Hematopoietic multipotent progenitor cell (in vitro differentiated cells): ENCODE results near the gene TLE7. TPM values are rescaled to one million over a fixed set of nuclear protein-coding genes. Genes with fewer than 3 reads are reported as not detected.

Experiments used
- DNase-seq, 3 donors: peaks; one replicate each; pipeline ENCODE4 v3.0.0-alpha.2; 2011 to 2015; ENCODE audit warnings: low read depth in 2 of 3, low spot score in 2 of 3
- total RNA-seq: library from RNA; depleted of rRNA; stranded (reverse); fragments of >200 nt; gene quantifications from one replicate; pipeline ENCODE4 v1.2.3, GENCODE V29; 2012

TLE7 gene
- total RNA-seq, 1 donor: not detected

GRCh38 chr16:71449020-71449419, 7.2 kb upstream of the TLE7 start:
- no peak for DNase-seq

DNA sequence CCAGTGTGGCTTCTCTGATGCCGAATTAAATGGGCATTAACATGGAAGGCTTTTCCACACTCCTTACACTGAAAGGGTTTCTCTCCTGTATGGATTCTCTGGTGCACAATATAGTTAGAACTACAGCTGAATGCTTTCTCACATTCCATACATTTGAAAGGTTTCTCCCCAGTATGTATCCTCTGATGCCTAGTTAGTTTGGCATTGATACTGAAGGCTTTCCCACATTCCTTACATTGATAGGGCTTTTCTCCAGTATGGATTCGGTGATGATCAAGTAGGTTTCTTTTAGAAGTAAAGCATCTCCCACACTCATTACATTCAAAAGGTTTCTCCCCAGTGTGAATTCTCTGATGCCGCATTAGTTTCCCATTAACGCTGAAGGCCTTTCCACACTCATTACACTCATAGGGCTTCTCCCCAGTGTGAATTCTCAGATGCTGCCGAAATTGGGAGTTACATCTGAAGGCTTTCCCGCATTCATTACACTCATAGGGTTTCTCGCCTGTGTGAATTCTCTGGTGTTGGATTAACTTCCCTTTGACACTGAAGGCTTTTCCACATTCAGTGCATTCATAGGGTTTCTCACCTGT, 6.5 kb upstream of the TLE7 start:
- DNase-seq: no peak

DNA sequence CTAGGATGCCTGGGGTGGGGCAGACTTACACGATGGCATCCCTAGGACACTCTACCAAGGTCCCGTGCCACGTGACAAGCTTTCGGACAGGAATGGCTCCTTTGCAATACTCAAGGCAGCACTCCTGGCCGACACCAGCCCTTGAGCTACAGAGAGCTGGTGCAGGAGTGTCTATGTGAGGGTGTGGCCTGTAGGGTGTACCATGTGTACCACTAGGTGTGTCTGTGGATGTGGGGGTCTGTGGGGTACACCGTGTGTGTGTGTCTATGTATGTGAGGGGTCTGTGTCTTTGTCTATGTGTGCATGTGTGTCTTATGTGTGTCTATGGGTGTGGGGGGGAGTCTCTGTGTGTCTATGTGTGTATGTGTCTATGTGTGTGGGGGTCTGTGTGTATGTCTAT, 1.9 kb upstream of the TLE7 start:
- DNase-seq: no peak

- no peak for DNase-seq
Observed at GRCh38 chr16:71441348-71442050, 355 bp downstream of the TLE7 start.

GRCh38 chr16:71440669-71441347, 1.0 kb downstream of the TLE7 start:
- no peak for DNase-seq

GRCh38 chr16:71439523-71439922, 2.3 kb downstream of the TLE7 start:
- DNase-seq: no peak

GRCh38 chr16:71436473-71436872, 5.4 kb downstream of the TLE7 start:
- no peak for DNase-seq

GRCh38 chr16:71432906-71433305, 8.9 kb downstream of the TLE7 start:
- no peak for DNase-seq

DNA sequence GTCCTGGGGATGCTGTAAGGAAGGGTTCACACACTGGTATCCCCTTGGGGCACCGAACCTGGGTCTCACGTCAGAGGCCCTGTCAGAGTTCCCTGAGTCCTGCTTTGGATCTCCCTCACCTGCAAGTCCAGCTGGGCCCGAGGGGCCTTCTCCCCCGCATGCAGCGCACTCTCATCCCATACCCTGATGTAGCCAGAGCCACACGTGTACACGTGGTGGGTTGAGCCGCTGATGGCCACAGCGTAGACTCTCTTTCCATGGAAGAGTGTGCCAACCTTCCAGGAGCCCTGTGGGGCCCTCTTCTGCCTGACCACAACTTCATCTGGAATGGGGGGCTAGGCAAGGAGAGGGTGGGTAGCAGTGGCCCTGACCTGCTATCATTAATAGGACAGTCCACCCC, 9.9 kb downstream of the TLE7 start:
- no peak for DNase-seq

DNA sequence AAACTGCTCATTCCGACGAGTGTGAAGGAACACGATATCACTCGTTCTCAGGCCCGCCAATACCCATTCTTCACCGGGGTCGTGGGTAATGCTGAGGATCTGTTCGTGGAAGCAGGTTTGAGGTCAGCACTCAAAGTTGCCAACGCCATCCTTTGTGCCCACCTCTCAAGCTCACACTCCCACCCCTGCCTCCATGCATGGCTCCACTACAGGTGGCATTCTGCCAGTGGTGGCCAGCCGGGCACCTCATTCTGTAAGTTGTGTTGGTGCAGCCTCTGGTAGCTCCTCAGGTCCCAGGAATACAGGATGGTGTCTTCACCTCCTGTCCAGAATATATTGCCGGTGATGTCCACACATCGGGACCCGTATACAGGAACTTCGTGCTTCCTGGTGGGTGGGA, 10.7 kb downstream of the TLE7 start:
- no peak for DNase-seq

DNA sequence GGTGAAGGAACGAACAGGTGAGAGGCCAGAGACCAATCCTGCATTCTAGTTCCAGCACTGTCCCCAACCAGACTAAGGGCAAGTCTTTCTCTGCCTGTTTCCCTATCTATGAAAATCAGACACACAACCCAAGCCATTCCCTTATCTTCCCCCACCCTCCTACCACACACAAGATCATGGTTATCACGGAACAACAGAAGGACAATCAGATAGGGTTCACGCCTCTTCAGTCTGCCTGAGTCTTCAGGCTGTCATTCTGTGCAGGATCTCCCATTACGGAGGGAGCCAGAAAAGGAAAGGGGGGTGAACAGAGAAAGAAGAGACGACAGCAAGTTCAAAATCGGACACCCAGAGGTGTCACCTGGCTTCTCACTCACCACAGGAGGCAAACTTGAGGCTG, 11.1 kb downstream of the TLE7 start:
- no peak for DNase-seq

DNA sequence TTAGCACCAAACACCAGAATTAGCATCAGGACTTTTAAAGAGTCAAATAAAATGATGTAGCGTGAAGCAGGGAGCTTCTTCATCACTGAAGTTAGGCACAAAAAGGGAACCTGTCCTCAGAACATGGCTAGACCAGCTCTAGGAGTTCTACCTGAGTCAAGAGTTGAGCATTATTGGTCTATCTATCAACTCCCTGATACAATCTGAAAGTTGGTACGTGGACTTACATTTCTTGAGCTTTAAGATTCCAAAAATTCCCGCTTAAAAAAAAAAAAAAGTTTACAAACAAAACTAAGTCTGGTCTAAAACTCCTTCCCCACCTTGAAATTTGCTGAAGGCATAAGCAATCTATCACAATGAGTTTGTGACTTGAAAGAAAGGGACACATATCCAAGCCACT, 12.3 kb downstream of the TLE7 start:
- DNase-seq: no peak

GRCh38 chr16:71428883-71429282, 13.0 kb downstream of the TLE7 start:
- DNase-seq: no peak

- no peak for DNase-seq
Observed at GRCh38 chr16:71428385-71428784, 13.5 kb downstream of the TLE7 start.

- no peak for DNase-seq
Observed at GRCh38 chr16:71426880-71427615, 14.8 kb downstream of the TLE7 start.

DNA sequence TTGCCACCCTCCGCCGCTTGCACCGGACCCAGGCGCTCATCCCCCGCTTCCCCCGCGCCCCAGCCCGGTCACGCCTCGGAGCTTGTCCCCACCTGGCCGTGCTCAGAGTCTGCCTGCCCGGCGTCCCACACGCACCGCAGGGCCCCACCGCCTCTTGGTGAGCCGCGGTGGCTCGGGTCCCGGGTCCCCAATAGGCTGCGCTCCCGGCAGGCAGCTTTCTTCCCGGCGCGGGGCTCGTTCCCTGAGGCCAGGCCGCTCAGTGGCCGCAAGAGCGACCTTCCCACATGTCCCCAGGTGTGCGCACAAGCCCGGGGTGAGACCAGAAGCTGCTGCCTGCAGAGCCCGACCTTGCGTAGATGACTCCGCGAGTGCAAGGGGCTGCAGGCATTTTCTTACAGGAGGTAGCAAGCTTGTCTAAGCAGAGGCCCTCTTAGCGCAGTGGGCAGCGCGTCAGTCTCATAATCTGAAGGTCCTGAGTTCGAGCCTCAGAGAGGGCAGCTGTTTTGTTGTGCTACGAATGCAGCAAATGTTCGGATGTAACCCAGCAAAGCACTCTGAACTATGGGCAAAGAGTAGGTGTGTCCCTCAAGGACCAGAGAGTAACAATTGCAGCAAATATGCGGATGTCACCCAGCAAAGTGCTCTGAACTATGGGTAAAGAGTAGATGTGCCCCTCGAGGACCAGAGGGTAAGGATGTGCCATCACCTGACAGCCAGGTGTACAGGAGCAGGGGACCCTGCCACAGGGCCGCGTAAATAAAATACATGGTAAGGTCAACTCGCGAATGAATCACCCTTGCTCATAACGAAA, 15.6 kb downstream of the TLE7 start:
- peak in 2 of 3 donors; percentile 40 to 64 for DNase-seq

DNA sequence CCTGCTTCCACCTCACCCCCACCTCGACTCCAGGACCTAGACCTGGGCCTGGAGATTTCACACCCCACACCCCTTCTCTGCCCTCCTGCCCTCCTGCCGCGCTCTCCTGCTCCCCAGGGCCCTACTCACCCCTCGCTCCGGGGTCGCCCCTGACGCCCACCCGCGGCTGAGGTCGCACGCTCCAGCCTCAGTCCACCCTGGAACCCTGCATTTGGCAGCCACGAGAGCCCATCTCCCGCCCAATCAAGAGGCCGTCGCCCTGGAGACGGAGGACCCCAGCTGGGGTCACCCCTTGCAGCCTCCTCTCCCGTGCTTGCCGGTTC, 16.1 kb downstream of the TLE7 start:
- DNase-seq: no peak

DNA sequence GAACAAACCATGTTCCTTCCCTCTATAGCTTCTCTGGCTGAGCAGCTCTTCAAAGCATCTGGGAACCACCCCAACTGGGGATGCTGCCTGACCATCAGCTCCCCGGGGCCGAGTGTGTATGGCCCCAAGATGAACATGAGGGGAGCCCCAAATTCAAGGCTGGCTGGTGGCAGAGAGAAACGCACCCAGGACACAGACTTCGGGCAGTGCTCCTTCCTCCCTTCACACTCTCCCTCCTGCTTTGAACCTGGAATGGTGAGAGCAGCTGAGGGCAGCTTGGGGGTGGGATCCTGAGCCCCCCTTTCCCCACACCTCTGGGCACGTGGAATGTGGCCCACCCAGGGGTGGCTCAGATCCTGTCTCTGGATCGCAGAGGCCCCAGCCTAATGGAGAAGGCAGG, 17.2 kb downstream of the TLE7 start:
- DNase-seq: no peak

- no peak for DNase-seq
Observed at GRCh38 chr16:71423865-71424264, 18.0 kb downstream of the TLE7 start.

GRCh38 chr16:71423016-71423415, 18.8 kb downstream of the TLE7 start:
- no peak for DNase-seq

DNA sequence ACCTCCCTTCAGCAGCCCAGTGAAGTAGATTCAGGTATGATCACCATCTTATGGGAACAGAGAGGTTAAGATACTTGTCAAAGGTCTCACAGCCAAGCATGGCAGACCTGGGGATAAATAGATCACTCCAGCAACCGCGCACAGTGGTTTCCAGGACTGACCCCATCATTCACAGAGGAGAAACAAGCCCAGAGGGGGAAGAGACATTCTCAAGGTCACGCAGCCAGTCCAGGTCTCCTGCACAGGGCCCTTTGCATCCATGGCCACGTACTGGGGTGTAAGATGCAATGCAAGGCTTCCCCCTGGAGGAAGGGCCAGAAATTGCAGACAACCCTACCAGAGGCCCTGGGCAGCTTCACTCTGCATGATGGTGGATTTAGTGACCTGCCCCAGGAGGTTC, 19.9 kb downstream of the TLE7 start:
- peak in 2 of 3 donors; percentile 26 to 56 for DNase-seq
